Stimulated activated CD8-positive, alpha-beta memory T cell treated with anti-CD3 and anti-CD28 coated beads, Interleukin-7, amount 100 ng/mL, for 48 hours (primary cell): ENCODE results near the gene ANO2.

Experiments used
- DNase-seq, 2 donors: peaks; one replicate each; pipeline ENCODE4 v3.0.0-alpha.2; 2020; ENCODE audit warnings: low read depth in 1 of 2; ENCODE audit errors: extremely low read depth in 1 of 2

The ANO2 gene

DNA sequence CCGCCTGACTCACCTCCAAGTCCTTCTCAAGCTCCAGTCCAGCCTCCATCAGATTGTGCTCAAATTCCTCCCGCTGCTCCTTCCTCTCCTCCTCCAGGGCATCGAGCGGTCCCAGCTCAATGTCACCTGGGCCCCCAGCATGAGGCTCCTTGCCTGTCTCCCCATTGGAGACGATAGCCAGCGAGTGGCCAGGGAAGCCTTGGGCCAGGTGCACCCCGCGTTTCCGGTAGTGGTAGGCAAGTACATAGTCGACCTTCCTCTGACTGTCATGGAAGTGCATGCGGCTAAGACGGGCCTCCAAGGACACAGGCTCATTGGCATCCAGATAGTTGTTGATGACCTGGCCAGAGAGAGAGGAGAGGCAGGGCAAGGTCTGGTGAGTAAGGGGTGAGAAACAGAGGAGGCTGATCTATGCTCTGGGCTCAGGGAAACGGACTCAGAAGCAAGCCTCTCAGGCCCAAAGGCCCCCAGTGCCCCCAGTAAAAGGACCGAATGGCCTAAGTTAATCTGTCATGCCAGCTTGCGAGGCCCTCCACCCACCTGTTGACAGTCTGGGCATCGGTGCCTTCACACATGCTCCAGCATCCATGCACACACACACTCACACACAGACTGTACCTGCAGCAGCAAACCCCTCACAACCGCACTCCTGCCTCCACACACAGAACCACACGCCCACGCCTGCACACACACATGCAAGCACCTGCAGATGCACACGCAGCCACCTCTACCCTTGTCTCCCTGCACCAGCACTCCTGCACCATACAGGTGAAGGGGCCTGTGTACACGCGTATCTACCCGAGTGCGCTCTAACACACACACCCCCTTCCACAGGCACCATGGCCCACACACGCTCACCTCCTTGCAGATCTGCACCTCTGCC lies 23.8 kb downstream of the ANO2 start:
- DNase-seq = no peak

DNA sequence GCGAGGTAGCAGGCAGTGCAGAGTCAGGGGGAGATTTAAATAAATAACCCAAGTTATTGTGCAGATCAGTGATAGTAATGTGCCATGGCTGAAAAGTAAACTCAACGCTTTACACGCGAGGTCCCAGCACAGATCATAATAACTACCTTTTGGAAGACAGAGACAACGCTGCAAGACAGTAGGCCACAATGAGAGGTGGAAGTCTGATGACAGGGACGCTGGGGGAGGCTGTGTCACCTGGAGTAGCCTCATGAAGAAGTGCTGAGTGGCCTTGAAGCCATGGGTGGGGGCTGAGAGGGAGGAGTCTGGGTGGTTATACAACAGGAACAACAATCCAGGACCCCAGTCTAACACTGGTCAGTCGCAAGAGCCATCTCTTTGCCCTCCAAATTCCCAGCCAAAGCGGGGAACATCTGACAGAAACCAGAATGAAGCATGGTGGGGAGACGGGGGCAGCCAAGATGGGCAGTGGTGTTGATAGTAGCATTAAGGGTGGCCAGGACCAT lies 28.2 kb downstream of the ANO2 start:
- no peak for DNase-seq

DNA sequence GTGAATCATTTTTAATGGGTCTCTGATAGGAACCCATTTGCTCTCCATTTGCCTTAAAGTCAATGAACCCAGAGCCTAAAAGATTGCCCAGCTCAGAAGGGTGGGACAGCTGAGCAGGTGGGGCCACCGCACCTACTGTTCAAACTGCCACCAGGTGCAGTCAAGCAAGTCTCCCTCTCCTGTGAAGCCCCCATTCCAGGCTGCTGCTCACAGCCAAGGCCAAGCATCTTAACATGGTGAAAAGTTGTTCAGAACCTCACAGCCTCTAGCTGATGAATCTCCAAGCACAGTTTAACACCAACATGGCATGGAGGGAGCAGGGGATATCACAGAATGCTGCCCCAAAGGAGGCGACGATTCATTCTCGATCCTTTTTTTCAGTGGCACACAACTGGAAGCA lies 29.5 kb downstream of the ANO2 start:
- DNase-seq = no peak

DNA sequence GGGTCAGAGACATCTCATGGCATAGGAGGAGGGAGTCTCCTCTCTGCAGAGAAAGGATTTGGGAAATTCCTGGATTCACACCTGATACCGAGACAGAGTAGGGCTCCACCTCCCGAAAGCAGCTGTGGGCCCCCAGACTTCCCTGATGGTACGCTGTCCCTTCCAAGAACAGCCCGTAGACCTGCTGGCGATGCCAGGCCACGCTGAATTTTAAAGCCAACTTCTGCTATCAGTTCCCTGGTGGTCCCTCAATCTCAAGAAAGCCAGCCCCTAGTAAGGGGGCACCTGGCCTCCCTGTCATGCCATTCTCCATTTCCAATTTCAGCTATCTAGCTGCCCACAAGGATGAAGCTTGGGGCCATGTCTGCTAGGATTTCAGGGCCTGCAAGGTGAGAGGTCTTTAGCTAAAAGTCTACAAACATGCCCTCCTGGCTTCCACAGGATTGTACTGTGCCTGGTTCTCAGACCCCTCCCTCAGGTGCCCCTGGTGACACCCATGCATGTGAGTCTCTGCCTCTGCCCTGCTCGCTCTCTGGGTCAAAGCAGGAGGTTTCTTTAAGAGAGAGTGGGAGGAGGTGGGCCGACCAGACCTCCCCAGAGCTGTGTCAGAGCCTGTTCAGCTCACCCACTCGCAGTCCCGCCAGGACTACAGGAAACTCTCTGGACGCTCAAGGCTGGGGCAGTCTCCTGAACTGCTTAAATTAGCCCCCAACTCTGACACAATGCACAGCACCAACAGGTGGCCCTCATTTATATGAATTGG lies 30.5 kb downstream of the ANO2 start:
- DNase-seq = no peak

DNA sequence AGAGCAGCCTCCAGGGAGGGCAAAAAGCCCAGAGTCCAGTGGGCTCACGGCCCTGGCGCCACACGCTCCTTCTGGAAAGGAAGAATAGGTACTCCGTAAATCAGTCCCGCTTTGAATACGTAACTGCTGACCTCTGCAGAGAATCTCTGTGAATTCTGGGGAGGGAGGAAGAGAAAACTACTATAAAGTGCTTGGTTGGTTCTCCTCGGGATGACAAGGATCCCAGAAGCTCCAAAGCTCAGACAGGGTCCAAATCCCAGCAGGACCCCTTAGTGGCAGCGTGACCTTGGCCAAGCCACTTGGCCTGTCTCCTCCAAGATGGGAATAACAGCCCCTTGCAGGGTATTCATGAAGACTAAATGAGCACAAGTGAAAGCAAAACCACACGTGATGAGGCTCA lies 31.7 kb downstream of the ANO2 start:
- no peak for DNase-seq

DNA sequence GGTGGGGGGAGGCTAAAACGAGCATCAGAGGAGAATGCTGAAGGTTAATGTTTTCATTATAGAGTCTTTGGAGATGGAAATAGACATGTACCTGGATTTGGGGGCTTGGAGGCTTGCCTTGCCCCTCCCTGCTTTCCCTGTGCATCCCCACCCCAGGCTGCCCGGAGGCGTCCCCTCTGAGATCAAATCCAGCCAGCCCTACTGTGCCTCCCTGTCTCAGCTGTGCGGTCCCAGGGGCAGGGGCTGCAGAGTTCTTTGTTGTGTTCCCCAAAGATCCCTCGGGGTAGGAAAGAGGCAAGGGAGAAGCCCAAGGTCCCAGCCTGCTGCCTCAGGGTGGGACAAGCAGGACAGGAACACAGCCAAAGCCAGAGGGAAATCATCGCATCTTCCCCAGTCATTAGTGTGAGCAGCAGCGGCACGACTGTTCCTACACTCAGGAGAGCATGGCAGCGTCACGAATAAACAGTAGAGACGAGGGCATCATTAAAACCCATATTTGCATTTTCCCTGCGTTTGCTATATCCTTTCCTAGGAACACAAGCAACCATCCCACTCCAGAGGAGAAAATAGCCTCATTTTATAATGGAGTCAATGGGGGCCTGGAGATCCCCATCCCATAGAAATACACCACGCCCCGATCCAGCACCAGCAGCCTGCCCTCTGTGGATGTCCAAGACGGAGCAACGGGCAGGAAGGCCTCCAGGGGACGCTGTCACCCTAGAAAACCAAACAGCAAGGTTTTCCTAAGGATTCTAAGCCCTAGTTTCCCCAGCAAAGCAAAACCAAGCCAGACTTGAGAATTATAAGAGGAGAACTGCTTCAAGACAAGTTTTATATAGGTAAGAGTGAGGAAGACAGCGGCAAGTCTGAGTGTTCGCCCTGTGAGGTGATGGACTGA lies 32.4 kb downstream of the ANO2 start:
- DNase-seq = no peak

DNA sequence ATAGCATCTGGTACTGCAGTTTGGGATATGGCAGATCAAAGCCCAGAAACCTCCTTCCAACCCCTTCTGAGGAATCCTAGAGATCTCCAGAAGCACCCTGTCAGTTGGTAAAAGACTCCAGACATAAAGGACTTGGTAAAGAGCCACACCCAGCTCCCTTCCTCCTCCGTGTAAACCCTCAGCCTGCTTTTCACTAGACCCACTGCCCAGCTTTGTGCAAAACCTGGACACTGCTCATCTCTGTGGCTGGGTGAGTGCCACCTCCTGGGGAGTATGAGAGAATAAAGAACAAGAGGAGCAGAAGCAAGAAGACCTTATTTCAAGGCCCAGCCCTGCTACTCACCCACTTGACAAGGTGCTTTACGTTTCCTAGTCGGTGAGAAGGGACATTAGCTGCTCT lies 33.0 kb downstream of the ANO2 start:
- DNase-seq = no peak

DNA sequence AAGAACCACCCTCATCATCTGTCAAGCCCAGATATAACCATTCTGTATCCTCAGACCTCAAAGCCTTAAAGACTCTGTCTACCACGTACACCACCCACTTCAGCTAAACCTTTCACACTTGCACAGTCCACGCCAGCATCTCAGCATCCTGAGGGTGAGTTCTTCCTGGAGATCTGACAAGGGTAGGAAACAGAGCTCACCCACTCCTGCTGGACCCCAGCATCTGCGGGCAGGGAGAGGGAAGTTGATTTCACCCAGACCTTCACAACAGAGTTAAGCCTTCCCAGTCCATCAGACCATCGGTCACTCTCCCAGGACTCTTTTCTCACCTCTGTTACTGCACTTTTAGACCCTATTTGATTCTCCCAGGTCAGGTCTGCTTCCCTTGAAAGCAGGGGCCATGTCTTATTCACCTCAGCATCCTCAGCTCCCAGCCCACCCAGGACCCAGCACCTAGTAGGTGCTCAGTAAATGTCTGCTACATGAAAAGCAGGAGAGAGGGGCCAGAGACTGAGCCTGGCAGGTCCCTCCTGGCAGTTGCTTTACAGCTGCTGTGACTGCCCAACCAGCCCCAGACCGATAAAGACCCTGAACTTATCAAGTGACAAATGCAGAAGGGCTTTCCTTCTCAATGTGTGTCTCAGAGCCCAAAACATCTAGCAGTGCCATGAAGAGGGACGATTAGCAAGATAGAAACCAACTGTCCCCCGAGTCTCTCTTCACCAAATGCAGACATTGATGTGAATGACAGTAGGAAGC lies 34.1 kb downstream of the ANO2 start:
- no peak for DNase-seq

DNA sequence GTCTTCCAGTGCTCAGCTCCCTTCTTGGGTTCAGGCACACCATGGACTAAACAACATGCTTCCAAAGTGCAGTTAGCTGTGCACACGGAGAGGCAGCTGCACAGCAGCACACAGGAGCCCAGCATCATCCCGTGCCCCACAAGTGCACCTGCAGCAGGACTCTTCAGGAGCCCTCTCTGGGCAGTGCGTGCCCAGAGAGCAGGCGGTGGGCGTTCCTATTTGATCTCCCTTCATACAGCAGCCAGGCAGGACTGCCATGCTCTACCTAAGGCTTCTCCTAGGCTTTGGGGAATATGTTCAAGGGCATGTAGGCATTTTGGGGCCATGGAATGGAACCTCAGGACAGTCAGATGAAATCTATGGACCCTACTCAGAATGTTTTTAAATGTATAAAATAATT lies 35.5 kb downstream of the ANO2 start:
- no peak for DNase-seq

DNA sequence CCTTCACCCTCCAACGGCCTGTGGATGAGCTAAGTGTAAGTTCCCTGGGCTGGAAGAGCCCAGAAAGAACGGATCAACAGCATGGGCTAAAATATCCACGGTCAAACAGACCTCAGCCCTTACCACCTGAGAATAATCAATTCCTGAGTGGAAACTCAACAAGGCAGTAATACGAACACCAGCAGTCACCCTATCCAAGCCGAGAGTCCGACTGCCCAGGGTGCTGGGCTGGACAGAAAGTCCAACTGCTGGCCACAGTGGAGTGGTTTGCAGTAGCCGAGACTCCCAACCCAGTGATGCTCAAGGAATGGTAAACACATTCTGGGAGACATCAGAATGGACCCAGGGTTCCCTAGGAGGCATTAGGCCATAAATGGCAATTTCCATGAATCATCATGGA lies 36.8 kb downstream of the ANO2 start:
- no peak for DNase-seq

DNA sequence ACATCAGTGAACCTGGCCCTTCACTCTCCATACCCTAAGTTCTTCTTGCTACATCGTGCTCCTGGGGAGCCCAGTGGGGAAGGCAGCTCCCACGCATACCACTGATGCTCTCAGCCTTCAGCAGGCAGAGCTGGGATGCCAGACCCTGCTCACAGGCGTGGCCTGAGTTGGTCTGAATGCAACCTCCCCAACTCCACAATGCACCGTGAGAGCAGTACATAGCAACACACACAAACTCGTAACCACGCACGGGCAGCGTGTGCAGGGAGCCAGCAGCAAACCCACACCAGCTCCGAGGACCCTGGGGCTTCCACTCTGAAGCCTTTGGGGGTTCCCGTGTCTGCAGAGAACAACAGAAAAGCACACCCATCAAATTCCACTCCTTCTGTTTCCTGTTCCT lies 37.3 kb downstream of the ANO2 start:
- no peak for DNase-seq

DNA sequence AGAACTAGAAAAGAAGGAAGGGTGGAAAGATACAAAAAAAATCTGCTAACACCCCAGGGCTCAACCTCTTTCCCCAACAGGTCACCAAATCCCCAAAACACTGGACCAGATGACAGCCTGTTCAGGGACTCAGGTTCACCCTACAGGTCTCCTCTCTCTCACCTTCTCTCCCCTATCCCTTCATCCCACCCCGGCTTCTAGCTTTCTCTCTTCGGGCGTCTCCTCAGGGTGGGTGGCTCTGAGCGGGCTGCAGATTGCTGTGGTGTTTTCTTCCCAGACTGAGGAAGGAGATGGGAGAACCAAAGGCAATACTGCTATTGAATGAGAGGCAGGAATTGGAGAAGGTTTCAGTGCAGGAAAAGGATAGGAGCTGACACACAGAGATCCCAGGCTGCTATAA lies 39.3 kb downstream of the ANO2 start:
- DNase-seq = no peak

DNA sequence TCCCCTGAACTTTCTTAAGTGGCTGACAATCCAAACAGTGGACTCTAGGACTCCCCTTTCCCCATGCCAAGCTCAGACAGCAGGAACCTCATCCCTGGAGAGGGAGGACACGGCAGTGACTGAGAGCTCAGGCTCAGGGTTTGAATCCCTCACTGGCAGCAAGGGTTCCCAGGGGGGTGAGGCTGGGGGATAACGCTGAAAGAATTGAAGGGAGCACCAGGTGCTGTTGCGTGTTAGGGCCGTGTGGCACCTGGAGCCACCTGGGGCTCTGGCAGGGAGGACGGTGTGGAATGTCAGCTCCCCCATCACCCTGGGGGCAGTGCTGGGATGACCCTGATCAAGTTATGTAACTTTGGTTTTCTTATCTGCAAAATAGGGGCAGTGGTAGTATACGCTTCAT lies 40.1 kb downstream of the ANO2 start:
- DNase-seq = no peak

DNA sequence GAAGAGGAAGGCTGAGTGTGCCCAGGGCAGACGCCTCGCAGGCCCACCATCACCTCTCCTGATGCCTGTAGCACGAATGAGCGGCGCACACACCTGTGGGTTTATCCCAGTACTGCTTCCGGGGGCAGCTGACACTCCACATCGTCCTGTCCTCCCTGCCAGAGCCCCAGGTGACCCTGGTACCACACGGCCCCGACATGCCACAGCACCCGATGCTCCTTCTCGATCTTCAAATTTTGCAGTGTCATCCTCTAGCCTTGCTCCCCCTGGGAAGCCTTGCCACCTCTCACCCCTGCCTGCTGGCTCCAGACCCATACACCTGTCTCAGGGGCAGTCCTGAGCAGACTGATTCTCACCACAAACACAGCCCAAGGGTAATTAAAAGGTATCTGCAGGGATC lies 40.6 kb downstream of the ANO2 start:
- DNase-seq = no peak

DNA sequence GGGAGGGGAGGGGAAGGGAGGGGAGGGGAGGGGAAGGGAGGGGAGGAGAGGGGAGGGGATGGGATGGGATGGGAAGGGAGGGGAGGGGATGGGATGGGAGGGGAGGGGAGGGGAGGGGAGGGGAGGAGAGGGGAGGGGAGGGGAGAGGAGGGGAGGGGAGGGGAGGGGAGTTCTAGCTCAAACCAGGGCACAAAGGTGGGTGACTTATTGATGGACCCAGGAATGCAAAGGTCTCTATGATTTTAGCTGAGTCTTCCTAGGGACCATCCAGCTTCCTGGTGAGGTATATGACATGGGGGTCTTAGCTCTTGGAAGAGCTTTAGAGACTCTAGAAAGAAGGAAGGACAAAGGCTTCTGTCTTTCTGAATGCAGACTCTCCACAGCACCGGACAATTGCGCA lies 42.3 kb downstream of the ANO2 start:
- no peak for DNase-seq

DNA sequence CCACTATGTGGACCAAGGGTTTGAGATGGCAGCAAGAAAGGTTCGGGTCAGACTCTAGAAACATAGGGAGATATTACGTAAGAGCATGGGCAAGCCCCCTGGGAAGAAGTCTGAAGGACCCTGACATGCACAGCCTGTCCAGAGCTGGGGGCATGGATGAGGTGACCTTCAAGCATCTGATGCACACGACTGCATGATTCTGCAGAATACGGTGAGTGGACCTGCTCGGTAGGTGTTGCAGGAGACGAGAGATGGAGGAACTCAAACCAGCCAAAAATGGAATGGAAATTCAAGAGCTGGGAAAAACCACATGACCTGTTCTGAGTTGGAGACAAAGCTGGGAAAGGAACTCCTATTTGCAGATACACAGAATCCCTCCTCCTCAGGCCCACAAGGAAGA lies 43.6 kb downstream of the ANO2 start:
- no peak for DNase-seq

DNA sequence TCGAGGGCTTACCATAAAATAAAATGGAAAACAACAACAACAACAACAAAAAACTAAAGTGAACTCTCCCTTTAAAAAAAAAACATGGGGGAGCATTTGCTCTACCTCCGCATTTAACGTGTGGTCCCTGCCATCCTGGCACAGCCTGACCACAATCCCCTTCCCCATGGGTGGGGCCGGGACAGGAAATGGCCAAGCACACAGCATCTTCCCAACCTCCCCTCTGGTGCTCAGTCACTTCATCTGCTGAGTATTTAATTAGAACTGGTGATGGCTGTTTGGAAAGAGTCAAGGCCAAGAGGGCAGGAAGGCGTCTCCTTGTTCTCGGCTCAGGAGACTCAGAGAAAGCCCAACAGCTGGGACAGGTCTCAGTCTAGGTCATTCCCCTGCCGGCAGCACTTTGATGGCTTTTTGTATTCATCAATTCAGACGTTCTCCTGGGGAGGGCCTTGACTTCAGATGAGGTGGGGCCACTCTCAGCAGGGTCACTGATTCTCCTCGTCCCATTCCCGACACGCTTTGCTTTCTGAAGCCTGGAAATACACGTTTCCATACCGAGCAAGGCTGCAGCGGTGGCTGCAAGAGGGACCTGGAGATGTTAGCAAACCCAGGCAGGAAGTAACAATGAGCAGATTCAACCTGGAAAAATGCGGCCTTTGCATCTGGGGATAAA lies 44.4 kb downstream of the ANO2 start:
- no peak for DNase-seq

DNA sequence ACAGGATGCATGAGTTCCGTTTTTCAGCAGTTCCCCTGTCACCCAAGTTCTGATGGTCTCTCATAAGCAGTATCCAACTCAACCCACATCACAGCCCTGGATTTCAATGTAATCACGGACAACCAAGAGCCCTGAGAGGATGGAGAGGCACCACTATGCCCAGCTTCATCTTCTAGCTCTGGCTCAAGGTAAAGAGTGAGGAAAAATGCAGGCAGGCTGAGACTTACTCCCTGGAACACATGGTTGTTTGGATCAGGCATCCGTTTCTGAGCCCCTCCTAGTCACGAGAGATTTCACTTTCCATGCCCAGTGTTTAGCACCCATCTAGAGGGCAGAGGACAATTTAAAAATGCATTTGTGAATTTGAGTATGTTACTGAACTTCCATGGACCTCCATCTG lies 45.0 kb downstream of the ANO2 start:
- DNase-seq = no peak

DNA sequence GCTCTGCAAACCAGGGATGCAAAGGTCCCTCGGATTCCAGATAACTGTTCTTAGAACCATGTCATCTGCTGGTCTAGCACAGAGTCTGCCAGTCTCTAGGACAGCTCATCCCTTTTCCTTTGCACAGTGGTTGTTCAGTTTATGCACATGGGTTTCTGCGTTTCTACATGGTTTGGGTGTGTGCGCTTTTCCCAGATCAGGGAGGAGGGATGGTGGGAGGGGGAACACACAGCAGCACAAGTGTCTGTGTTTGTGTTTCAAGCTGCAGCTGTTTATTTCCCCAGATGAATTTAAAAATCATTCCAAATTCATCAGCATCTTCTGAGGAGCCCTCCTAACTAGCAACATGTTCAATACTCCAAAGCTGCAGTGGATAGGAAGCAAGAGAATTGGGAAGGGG lies 45.4 kb downstream of the ANO2 start:
- DNase-seq = no peak

DNA sequence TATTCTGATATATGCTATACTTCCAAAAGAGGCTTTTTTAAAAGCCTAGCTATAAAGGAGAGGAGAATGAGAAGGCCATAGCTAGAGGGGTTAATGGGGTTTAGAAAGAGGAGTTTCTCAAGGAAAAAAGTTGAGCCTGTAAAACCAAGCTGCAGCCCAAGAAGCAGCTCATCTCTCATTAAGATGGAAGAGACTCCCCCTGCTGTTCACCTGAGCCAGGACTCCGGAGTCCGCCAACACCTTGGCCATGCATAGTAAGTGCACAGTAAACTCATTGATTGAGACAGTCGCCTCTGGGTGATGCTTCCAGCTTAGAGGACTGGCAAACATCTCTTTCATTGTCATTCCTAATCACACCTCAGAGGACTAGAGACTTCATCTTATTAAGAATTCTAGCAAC lies 46.2 kb downstream of the ANO2 start:
- no peak for DNase-seq
